PC-3 (cell line): ENCODE data around the gene C4orf17. TPM values are rescaled to one million over a fixed set of nuclear protein-coding genes. Genes with fewer than 3 reads are reported as not detected.
A peak's percentile ranks its signal among the peaks of the same experiment; 100 is the strongest.

Experiments
- ATAC-seq: fragments of 200-7000 bp; cut with Tn5 transposase; 2 replicates; pipeline ENCODE4 v1.9.1; 2020; ENCODE audit warnings: mild to moderate bottlenecking, moderate library complexity
- BruUV-seq: library from RNA; stranded (reverse); fragments of 400-500 nt; replicated peaks from 2 replicates; lab custom pipeline; 2021; lab: Mats Ljungman, UMichigan
- CTCF ChIA-PET: fragments of 300-600 bp; sonication (Branson Sonifier 250); formaldehyde crosslinking; loops from one replicate; lab custom pipeline; 2022; ENCODE audit warnings: antibody characterized with exemption; lab: Charles Lee
- POLR2A ChIA-PET: fragments of 300-600 bp; sonication (Branson Sonifier 250); formaldehyde crosslinking; loops from one replicate; lab custom pipeline; 2022; ENCODE audit warnings: antibody characterized with exemption; ENCODE audit not compliant: unreplicated experiment; lab: Charles Lee
- DNase-seq: peaks from one replicate; pipeline ENCODE4 v3.0.0-alpha.2; 2015
- H2AFZ ChIP-seq: fragments of 300-600 bp; sonication (generic); 2 replicates; pipeline ENCODE4 v1.6.0; 2016; ENCODE audit warnings: antibody characterized with exemption, low read length
- H3F3A ChIP-seq: fragments of 300-600 bp; sonication (generic); one replicate; pipeline ENCODE4 v1.6.0; 2017; ENCODE audit warnings: antibody characterized with exemption, low read length, control low read depth, mild to moderate bottlenecking; ENCODE audit not compliant: unreplicated experiment
- H3K27ac ChIP-seq: fragments of 300-600 bp; sonication (generic); 2 replicates; pipeline ENCODE4 v1.5.1; 2016; ENCODE audit warnings: mild to moderate bottlenecking, low read length
- H3K27me3 ChIP-seq: fragments of 300-600 bp; sonication (generic); 2 replicates; pipeline ENCODE4 v1.6.1; 2016; ENCODE audit warnings: low read length, mixed read lengths
- H3K36me3 ChIP-seq: fragments of 300-600 bp; sonication (generic); 2 replicates; pipeline ENCODE4 v1.6.1; 2016; ENCODE audit warnings: low read depth, mixed run types, low read length, mixed read lengths
- H3K4me1 ChIP-seq: fragments of 300-600 bp; sonication (generic); 2 replicates; pipeline ENCODE4 v1.5.1; 2016; ENCODE audit warnings: low read length; ENCODE audit not compliant: insufficient read depth
- H3K4me2 ChIP-seq: fragments of 300-600 bp; sonication (generic); 2 replicates; pipeline ENCODE4 v1.6.0; 2016; ENCODE audit warnings: low read length
- H3K4me3 ChIP-seq: fragments of 300-600 bp; sonication (generic); 2 replicates; pipeline ENCODE4 v1.5.1; 2016; ENCODE audit warnings: mild to moderate bottlenecking, low read length, mixed read lengths
- H3K79me2 ChIP-seq: fragments of 300-600 bp; sonication (generic); 2 replicates; pipeline ENCODE4 v1.6.1; 2017; ENCODE audit warnings: low read length, mixed read lengths
- H3K9ac ChIP-seq: fragments of 300-600 bp; sonication (generic); 2 replicates; pipeline ENCODE4 v1.6.0; 2016; ENCODE audit warnings: mild to moderate bottlenecking, low read length
- H3K9me2 ChIP-seq: fragments of 300-600 bp; sonication (generic); replicated peaks from 2 replicates; pipeline ENCODE4 v1.6.1; 2016; ENCODE audit warnings: mixed run types, low read length, mixed read lengths
- H3K9me3 ChIP-seq: fragments of 300-600 bp; sonication (generic); 2 replicates; pipeline ENCODE4 v1.6.1; 2016; ENCODE audit warnings: low read length, mixed read lengths
- H4K20me1 ChIP-seq: fragments of 300-600 bp; sonication (generic); 2 replicates; pipeline ENCODE4 v1.6.1; 2016; ENCODE audit warnings: low read length, mixed read lengths
- EZH2 ChIP-seq: fragments of 300-600 bp; sonication (generic); IDR thresholded peaks from one replicate; pipeline ENCODE4 v1.6.1; 2017; ENCODE audit warnings: antibody characterized with exemption, mild to moderate bottlenecking, low read length; ENCODE audit not compliant: unreplicated experiment
- EZH2phosphoT487 ChIP-seq: fragments of 300-600 bp; sonication (generic); IDR thresholded peaks from 2 replicates; pipeline ENCODE4 v1.6.1; 2018; ENCODE audit warnings: mild to moderate bottlenecking, antibody characterized with exemption, low read length, borderline replicate concordance
- intact Hi-C: fragments of 100-400 bp; cut with micrococcal nuclease; formaldehyde crosslinking; loops from 2 replicates; pipeline ENCODE4 v1.9.0; 2023
- total RNA-seq: library from RNA; depleted of rRNA; stranded (reverse); fragments of >200 nt; gene quantifications from 2 replicates; pipeline ENCODE4 v1.2.3, GENCODE V29; 2014
- TF ChIP-seq, protein P1 (sequence below): fragments of 300-600 bp; sonication (generic); conservative IDR thresholded peaks from 2 replicates; pipeline ENCODE4 v1.5.1; 2017; ENCODE audit warnings: antibody characterized with exemption, low read depth, mild to moderate bottlenecking, low read length

The C4orf17 gene
- total RNA-seq, 1 experiment from 2014 or later: not detected

DNA sequence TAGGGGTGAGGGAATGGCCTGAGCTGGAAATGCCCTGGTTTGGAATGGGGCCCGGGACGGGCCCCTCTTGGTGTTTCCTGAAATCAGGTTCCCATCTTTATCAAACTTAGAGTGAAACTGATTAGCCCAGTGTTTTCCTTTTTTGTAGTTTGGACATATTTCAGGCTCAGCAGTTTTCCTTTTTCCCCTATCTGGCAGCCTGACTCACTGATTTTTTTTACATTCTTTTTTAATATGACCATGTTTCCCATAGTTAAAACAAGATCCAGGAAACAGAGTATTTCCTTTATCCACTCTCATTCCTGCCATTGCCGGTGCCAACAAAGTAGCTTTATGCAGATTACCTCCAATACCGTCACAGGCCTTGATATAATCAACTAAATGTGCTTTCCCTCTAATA lies 20.5 kb upstream of the C4orf17 start:
- ChIA-PET POLR2A (no interaction called here), CTCF (interaction anchor here (0.6 kb wide), 1 partner anchor 550 kb away, joined by 3 read pairs; no protein-coding TSS in a partner anchor)
- Histone ChIP-seq H3K9me2 (no peaks in the 10 kb centered on the region), H3K9ac (no peak overlapping the region), H3K9me3 (peaks cover 8% of the 10 kb centered on the region; the same call in 1 of the 2 replicates), H3K27me3 (no peaks in the 10 kb centered on the region), H3K36me3 (no peaks in the 10 kb centered on the region), H4K20me1 (no peaks in the 10 kb centered on the region), H3F3A (no peaks in the 10 kb centered on the region), H2AFZ (no peak overlapping the region), H3K4me2 (no peak overlapping the region), H3K79me2 (no peaks in the 10 kb centered on the region), H3K4me1 (no peaks in the 10 kb centered on the region), H3K27ac (no peak overlapping the region), H3K4me3 (no peak overlapping the region)
- intact Hi-C loops: no loop called here
- TF ChIP-seq, protein P1, sequence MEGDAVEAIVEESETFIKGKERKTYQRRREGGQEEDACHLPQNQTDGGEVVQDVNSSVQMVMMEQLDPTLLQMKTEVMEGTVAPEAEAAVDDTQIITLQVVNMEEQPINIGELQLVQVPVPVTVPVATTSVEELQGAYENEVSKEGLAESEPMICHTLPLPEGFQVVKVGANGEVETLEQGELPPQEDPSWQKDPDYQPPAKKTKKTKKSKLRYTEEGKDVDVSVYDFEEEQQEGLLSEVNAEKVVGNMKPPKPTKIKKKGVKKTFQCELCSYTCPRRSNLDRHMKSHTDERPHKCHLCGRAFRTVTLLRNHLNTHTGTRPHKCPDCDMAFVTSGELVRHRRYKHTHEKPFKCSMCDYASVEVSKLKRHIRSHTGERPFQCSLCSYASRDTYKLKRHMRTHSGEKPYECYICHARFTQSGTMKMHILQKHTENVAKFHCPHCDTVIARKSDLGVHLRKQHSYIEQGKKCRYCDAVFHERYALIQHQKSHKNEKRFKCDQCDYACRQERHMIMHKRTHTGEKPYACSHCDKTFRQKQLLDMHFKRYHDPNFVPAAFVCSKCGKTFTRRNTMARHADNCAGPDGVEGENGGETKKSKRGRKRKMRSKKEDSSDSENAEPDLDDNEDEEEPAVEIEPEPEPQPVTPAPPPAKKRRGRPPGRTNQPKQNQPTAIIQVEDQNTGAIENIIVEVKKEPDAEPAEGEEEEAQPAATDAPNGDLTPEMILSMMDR: no peak
- TF ChIP-seq EZH2phosphoT487 (no peak), EZH2 (no peak)
- no TSS peak for BruUV-seq
- no peak for DNase-seq
- no peak for ATAC-seq

DNA sequence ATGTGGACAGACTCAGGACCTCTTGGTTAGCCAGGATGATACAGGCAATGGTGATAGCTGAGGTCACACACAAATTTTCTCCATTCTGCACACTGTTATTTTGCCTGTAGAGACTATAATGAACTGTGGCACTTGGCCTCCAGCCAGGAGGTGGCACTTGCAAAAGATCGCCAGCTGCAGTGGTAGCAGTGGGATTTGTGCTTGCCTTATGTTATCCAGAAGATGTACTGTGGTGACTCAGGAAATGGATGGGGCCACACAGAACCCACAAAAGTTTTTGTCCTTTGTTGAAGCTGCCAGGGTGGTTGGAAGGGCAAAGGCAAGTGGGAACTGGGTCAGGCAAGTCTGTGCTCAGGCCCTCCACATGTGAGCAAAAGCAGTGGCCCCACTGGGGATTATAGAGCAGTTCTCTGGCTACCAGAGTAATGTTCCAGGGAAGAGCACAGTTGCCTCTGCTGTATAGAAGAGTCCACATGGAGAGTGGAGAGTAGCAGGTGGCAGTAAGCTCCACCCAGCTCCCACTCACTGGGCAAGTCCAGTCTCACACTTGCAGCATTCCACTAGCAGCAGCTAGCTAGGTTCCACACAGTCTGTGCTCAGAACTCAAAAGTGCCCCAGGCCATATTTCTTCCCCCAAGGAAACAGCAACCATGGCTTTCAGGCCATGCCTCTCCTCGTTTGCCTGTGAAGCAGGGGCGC lies 5.9 kb upstream of the C4orf17 start:
- no peak for DNase-seq
- Histone ChIP-seq H4K20me1 (no peaks in the 10 kb centered on the region), H3K9ac (no peak overlapping the region), H3F3A (no peaks in the 10 kb centered on the region), H2AFZ (no peak overlapping the region), H3K36me3 (no peaks in the 10 kb centered on the region), H3K4me3 (no peak overlapping the region), H3K4me1 (no peaks in the 10 kb centered on the region), H3K4me2 (no peak overlapping the region), H3K27me3 (no peaks in the 10 kb centered on the region), H3K27ac (no peak overlapping the region), H3K9me3 (no peaks in the 10 kb centered on the region), H3K79me2 (no peaks in the 10 kb centered on the region), H3K9me2 (no peaks in the 10 kb centered on the region)
- CTCF ChIA-PET: no interaction called here
- no TSS peak for BruUV-seq
- POLR2A ChIA-PET: no interaction called here
- TF ChIP-seq, protein P1: no peak
- no peak for ATAC-seq
- intact Hi-C loops: no loop called here

DNA sequence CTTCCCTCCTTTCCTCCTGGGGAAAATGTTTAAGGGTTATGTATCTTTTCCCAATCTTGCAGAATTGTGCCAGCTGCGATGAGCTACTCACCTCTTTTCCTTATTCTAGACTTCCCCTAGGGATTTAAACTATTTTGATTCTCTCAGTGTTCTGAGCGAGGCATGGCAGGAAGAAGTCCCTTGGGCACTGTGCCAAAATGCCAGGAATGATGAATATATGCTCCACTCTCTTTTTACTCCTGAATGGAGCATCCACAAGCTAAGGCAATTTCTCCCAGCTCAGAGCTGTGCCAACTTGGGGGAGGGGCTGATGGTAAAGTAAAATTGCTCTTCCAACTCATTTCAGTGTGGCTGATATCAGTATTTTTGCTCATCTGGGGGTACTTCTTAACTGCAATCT lies 4.0 kb upstream of the C4orf17 start:
- TF ChIP-seq EZH2phosphoT487 (no peak), EZH2 (no peak)
- TF ChIP-seq, protein P1: no peak
- POLR2A ChIA-PET: no interaction called here
- Histone ChIP-seq H3K27ac (no peak overlapping the region), H4K20me1 (no peaks in the 10 kb centered on the region), H3K4me3 (no peak overlapping the region), H3K9me2 (no peaks in the 10 kb centered on the region), H3K4me2 (no peak overlapping the region), H3K36me3 (no peaks in the 10 kb centered on the region), H3F3A (no peaks in the 10 kb centered on the region), H3K4me1 (no peaks in the 10 kb centered on the region), H3K27me3 (no peaks in the 10 kb centered on the region), H2AFZ (no peak overlapping the region), H3K9ac (no peak overlapping the region), H3K9me3 (no peaks in the 10 kb centered on the region), H3K79me2 (no peaks in the 10 kb centered on the region)
- peak; percentile 4 for DNase-seq
- CTCF ChIA-PET: no interaction called here
- no peak for ATAC-seq
- BruUV-seq: no TSS peak
- intact Hi-C loops: no loop called here
